Fibroblast of gingiva (primary cell): ENCODE data around the gene RBM18.

Experiments used
- DNase-seq: peaks from one replicate; pipeline ENCODE4 v3.0.0-alpha.2; 2011; ENCODE audit warnings: low read depth

Gene RBM18

DNA sequence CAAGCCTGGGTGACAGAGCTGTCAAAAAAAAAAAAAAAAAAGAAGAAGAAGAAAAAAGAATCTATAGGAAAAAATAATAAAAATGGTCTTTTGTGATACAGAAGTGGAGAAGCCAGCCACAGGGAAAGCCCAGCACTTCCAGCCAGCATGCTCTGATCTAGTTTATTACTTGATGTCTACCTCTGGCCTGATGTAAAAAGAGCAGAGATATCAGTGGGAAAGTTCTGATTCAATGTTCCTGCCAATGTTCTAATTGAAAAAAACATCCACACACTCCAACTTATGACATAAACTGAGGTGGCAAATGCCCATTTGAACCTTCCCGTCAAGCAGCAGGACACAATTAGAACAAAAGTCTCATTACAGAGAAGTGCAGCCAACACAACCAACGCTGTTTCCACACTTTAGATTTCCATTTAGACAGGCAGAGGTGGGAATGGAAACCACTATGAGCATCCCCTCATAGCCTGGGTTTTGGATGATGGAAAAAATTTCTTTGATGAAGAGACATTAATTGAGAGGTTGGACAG, 5.7 kb downstream of the RBM18 start:
- DNase-seq: no peak

- no peak for DNase-seq
These were observed 8.4 kb downstream of the RBM18 start for GRCh38 chr9:122256206-122256605.

DNA sequence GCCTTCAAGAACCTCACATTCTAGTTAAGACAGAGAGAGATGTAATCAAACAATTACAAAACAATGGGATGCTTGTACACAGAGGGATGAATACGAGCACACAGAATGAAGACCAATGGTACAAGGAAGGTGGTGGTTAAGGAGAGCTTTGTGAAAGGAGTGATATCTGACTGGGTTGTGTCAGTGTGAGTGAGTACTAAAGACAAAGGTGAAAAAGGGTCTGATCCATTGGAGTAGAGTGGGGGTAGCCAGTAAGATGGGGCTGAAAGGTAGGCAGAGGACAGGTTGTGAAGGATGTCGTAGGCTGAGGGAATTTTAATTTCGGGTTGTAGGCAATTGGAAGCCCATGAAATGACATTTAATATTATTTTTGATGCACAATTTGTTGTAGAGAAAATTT, 9.9 kb downstream of the RBM18 start:
- no peak for DNase-seq

DNA sequence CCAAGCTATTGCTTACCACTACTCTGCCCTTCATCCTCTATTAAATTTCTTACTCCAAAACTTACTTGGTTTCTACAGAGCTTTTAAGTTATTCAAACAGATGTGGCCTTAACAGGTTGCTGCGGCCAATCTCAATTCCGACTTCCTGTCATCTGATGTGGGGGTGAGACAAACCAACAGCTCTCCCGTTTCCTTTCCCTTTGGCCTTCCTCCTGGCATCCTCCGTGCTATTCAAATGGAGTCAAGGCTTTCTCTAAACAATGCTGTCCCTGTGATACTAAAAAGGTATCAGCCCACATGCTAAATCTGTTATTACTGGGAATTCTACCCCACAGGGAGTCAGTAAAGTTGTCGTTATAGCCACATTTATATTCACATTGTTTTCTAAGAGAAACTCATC, 11.8 kb downstream of the RBM18 start:
- DNase-seq: no peak

GRCh38 chr9:122251351-122251750, 13.3 kb downstream of the RBM18 start:
- DNase-seq: no peak

GRCh38 chr9:122248448-122248865, 16.2 kb downstream of the RBM18 start:
- DNase-seq: no peak

DNA sequence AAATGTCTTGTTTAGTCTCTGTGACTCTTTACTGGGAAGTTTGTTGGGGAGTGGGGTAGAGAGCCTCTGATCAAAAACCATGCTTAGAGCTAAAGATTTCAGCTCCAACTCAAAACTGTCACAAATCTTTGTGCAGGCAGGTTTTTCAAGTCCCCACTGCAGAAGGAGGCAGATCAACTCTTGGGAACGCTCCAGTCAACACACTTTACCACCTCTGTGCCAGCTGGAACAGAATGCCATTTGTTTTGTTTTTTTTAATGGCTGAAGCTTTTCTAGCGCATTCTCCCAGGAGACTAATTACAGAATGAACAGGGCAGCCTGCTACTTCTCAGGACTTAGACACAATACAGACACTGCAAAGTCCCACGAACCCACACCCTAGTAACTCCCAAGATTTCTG, 18.0 kb downstream of the RBM18 start:
- DNase-seq: no peak

- no peak for DNase-seq
These were observed 20.3 kb downstream of the RBM18 start for GRCh38 chr9:122244349-122244748.

GRCh38 chr9:122239722-122240121, 24.9 kb downstream of the RBM18 start:
- DNase-seq: no peak

GRCh38 chr9:122236681-122237080, 28.0 kb downstream of the RBM18 start:
- DNase-seq: no peak

DNA sequence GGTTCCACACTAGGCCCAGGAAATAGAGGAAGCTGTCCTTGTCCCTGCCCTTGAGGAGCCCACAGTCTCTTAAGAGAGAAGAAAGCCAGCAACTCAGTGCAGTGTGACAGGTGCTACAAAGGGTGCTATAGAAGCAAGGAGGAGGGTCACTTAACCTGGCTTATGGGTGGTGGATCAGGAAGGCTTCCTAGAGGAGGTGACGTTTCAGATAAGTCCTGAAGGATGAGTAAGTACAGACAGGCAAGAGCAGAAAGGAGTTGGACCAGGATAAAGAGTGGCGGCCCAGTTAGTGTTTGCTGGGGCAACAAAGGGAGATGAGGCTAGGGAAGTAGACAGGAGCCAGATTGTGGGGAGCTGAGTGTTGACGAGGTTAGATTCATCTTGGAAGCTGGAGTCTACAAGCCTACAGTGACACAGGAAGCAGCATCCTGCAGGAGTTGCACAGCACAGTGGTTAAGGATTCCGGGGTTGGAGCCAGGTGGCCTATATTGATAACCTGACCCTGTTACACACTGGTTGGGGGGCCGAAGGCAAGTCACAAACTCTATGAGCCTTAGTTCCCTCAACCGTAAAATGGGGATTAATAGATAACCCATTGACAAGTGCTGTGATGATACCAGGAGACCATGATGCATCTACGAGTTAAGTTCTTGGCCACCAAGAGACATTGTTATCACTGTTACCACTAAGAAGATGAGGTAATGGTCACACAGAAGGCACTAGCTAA, 30.5 kb downstream of the RBM18 start:
- no peak for DNase-seq

DNA sequence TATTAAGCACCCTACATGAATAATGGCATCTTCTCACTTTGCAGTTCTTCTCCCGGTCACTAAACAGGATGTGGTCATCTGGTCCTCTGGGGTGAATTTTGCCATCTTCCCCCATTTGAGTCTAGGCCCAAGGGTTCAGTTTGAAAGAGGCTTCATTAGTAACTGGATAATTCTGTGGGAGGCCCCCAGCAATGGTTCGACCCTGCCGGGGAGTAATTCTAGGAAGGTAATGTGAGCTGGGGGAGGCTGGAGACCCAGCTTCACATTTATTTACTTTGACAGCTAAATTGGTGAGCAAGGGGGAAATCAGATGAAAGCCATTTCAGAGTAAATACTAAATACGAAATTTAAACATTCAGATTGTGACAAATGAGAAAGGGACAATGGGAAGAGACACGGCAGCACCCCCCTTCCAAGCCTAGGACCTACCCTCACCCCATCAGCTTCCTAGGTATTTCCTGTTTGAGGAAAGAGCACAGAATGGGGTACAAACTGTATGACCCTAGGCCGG, 31.8 kb downstream of the RBM18 start:
- DNase-seq: no peak

DNA sequence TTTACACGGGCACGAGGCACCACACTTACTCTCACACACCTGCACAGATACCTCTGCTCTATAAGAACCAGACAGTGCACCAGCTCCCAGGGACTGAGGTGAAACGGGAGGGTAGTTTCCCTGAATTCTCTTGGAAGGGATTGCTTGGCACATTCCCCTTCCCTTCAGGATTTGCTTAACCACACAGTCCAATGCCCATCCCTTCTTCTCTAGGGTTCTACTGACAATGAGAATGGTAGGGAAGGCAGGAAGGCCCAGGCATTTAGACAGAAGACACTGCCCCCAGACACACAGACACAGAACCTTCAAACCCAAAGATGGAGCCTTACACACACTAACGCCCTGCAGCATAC, 35.2 kb downstream of the RBM18 start:
- DNase-seq: no peak

- no peak for DNase-seq
These were observed 35.8 kb downstream of the RBM18 start, which contains the start of gene LHX6 for GRCh38 chr9:122228568-122229484. Gene LHX6, minus strand, starts transcription at chr9:122228957. Its CDS starts 217 bp downstream, at chr9:122228740.

- DNase-seq: no peak
These were observed 36.5 kb downstream of the RBM18 start for GRCh38 chr9:122228191-122228567.

- no peak for DNase-seq
These were observed 37.1 kb downstream of the RBM18 start for GRCh38 chr9:122227575-122227900.

DNA sequence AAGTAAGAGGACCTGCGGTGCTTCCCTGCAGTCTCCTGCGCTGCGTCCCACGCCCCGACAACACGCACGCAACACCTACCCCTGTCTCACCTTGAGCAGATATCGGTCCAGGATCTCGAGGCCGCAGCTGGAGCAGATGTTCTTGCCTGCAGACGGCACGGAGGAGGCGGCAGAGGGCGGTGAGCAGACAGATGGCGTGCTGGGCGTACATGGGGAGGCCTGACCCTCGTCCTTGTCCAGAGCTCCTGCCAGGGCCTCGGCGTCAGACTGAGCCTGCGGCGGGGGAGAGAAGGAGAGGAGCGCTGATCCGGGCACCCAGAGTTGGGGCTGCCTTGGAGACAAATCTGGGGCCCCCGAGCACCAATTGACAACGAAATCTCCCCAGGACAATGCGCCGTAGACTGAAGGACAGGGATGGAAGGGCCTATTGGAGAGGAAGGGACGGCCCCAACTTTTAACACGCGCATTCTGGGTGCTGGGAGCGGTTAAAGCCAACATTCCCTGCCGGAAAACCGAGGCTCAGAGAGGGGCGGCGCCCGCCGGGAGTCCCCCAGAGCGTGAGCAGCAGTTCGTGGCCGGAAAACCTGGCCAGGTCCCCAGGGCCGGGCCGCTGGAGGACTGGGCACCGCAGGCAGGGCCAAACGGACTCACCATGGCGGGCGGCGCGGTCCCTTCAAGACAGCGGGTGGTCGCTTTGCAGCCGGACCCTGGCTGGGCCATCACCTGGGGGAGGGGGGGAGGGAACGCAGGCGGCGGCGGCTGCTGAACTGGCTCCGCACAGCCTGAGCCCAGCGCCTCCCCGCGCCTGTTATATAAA, 37.7 kb downstream of the RBM18 start:
- no peak for DNase-seq

GRCh38 chr9:122226142-122226757, 38.4 kb downstream of the RBM18 start:
- DNase-seq: no peak

GRCh38 chr9:122225312-122226141, 39.1 kb downstream of the RBM18 start:
- DNase-seq: no peak

- no peak for DNase-seq
These were observed 41.2 kb downstream of the RBM18 start for GRCh38 chr9:122223435-122223834.

DNA sequence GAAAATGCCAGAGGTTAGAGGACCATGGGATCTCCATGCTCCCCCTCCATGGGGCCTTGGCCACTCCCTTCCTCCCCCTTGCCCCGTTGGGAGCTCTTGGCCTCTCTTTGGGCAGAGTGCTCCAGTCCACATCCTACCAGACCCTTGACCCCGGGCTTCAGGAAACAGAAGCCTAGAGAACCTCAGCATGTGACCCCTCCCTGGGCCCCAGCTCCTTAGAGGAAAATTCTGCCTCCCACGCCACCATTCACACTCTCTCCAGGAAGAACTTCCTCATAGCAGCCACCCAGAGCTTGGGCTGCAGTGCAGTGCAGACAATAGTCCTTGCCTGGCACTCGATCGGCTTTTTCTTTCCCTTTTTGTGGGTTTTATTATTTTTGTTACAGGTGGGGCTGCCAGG, 41.8 kb downstream of the RBM18 start:
- DNase-seq: no peak
